ENCODE results near the gene PLK5. TPM values are rescaled to one million over a fixed set of nuclear protein-coding genes. Genes with fewer than 3 reads are reported as not detected.
"Not testable (repeated sequence)": the region's sequence is repeated elsewhere in the genome, so short reads cannot be mapped to it uniquely, and the experiment has no call there.

PLK5 gene
- total RNA-seq, 2 donors from 2014 or later: not detected

- Mint-ChIP-seq H3K36me3 (ENCODE audit: low read depth) (no peaks in the 10 kb centered on the region), H3K4me3 (no peak overlapping the region), H3K9me3 (no peaks in the 10 kb centered on the region), H3K27ac (no peak overlapping the region), H3K4me1 (peaks cover 6% of the 10 kb centered on the region), H3K27me3 (peaks cover 17% of the 10 kb centered on the region)
- ATAC-seq (replicated peaks): no peak
These were observed 1.0 kb upstream of the PLK5 start for GRCh38 chr19:1522838-1523237.

DNA sequence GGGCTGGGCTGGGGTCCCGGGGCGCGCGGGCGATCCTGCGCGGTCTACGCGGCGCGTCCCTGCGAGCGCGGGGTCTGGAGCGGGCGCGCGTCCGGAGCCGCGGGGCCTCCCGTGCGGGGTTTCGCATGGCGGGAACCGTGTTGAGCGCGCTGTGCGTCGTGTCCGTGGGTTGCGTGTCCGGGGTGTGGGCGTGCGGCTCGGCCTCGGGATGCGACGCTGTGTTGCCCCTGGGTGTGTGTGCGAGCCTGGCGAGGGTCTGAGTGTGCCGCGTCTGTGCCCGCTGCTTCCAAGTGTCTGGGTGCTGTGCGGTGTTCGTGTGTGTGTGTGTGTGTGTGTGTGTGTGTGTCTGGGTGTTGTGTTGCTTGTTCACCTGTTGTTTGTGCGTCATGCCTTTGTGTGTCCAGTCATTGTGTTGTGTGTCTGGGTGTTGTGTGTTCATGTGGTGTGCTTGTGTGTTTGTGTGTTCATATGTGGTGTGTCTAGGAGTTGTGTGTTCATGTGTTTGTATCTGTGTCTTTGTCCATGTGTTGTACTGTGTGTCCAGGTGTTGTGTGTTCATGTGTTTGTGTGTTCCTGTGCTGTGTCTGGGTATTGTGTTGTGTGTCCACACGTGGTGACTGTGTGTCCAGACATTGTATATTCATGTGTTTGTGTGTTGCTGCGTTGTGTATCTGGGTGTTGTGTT, 552 bp downstream of the PLK5 start:
- Mint-ChIP-seq H3K4me3 (no peak overlapping the region), H3K27ac (no peak overlapping the region), H3K9me3 (no peaks in the 10 kb centered on the region), H3K4me1 (peaks cover 6% of the 10 kb centered on the region), H3K27me3 (peaks cover 17% of the 10 kb centered on the region), H3K36me3 (ENCODE audit: low read depth) (no peaks in the 10 kb centered on the region)
- no peak for ATAC-seq (replicated peaks)

GRCh38 chr19:1524972-1525325, 1.1 kb downstream of the PLK5 start:
- Mint-ChIP-seq H3K27me3 (peaks cover 18% of the 10 kb centered on the region), H3K4me3 (no peak overlapping the region)
- no peak for ATAC-seq (replicated peaks)

DNA sequence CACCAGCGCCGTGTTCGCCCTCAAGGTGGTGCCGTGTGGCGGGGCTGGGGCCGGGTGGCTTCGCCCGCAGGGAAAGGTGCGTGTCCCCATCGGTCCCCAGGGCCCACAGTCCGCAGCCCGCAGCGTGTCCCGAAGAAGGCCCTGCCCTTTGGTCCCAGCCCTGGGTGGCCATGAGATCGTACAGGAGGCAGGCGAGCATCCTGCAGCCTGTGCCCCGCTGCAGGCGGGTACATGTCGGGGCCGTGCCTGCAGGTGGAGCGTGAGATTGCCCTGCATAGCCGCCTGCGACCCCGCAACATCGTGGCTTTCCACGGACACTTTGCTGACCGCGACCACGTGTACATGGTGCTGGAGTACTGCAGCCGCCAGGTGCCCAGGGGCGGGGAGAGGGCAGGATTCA, 1.5 kb downstream of the PLK5 start:
- Mint-ChIP-seq H3K27me3 (peaks cover 21% of the 10 kb centered on the region), H3K9me3 (no peaks in the 10 kb centered on the region), H3K36me3 (ENCODE audit: low read depth) (no peaks in the 10 kb centered on the region), H3K27ac (no peak overlapping the region), H3K4me1 (peaks cover 6% of the 10 kb centered on the region), H3K4me3 (no peak overlapping the region)
- no peak for ATAC-seq (replicated peaks)

More at GRCh38 chr19:1524972-1525325, 1.1 kb downstream of the PLK5 start:
- no peak overlapping the region for H3K27ac Mint-ChIP-seq
- no peaks in the 10 kb centered on the region for H3K36me3 Mint-ChIP-seq (ENCODE audit: low read depth)
- H3K9me3 Mint-ChIP-seq: no peaks in the 10 kb centered on the region
- peaks cover 6% of the 10 kb centered on the region for H3K4me1 Mint-ChIP-seq

DNA sequence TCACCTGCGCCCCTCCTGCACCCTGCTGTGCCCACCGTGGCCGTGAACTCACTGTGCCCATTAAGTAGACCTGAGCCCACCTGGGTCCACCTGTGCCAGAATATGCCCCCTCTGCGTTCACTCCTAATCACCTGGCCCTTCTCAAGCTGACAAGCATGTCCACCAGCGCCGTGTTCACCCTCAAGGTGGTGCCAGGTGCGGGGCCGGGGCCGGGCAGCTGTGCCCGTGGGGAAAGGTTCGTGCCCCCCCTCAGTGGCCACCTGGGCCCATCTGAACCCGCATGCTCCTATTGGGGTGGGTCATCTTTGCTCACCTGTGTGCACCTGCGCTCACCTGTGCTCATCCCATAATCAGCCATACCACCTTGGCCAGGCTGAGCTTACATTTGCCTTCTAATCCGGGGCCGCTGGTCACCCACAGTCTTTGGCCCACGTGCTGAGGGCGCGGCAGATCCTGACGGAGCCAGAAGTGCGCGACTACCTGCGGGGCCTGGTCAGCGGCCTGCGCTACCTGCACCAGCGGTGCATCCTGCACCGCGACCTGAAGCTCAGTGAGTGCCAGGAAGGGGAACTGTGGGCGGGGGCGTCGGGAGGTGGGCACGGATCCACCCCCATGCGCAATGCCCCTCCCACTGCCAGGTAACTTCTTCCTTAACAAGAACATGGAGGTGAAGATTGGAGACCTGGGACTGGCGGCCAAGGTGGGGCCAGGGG, 2.3 kb downstream of the PLK5 start:
- no peaks in the 10 kb centered on the region for H3K36me3 Mint-ChIP-seq (ENCODE audit: low read depth)
- H3K4me1 Mint-ChIP-seq: peaks cover 6% of the 10 kb centered on the region
- peaks cover 21% of the 10 kb centered on the region for H3K27me3 Mint-ChIP-seq
- no peaks in the 10 kb centered on the region for H3K9me3 Mint-ChIP-seq
- H3K27ac Mint-ChIP-seq: no peak overlapping the region
- H3K4me3 Mint-ChIP-seq: no peak overlapping the region
- no peak for ATAC-seq (replicated peaks)

DNA sequence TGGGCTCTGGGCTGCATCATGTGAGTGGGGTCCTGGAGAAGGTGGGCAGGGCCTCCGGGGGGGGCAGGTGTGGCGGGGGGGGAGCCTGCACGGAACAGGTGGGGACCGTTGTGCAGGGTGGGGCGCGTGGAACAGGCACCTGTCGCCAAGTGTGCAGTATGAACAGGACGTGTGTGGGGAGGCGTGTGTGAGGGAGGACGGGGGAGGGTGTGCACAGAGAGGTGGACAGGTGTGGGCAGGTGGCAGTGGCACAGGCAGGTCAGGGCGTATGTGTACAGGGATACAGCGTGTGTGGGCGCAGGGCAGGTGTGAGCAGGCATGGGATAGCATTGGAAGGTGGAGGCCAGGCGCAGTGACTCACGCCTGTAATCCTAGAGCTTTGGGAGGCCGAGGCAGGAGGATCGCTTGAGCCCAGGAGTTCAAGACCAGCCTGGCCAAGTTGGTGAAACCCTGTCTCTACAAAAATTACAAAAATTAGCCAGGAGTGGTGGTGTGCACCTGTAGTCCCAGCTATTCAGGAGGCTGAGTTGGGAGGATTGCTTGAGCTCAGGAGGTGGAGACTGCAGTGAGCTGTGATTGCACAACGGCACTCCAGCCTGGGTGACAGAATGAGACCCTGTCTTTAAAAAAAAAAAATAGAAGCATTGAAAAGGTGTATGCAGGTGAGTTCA, 3.2 kb downstream of the PLK5 start:
- H3K36me3 Mint-ChIP-seq (ENCODE audit: low read depth): no peaks in the 10 kb centered on the region
- H3K27me3 Mint-ChIP-seq: peaks cover 24% of the 10 kb centered on the region
- H3K27ac Mint-ChIP-seq: no peak overlapping the region
- no peak for ATAC-seq (replicated peaks)
- peaks cover 6% of the 10 kb centered on the region for H3K4me1 Mint-ChIP-seq
- no peak overlapping the region for H3K4me3 Mint-ChIP-seq
- H3K9me3 Mint-ChIP-seq: no peaks in the 10 kb centered on the region

DNA sequence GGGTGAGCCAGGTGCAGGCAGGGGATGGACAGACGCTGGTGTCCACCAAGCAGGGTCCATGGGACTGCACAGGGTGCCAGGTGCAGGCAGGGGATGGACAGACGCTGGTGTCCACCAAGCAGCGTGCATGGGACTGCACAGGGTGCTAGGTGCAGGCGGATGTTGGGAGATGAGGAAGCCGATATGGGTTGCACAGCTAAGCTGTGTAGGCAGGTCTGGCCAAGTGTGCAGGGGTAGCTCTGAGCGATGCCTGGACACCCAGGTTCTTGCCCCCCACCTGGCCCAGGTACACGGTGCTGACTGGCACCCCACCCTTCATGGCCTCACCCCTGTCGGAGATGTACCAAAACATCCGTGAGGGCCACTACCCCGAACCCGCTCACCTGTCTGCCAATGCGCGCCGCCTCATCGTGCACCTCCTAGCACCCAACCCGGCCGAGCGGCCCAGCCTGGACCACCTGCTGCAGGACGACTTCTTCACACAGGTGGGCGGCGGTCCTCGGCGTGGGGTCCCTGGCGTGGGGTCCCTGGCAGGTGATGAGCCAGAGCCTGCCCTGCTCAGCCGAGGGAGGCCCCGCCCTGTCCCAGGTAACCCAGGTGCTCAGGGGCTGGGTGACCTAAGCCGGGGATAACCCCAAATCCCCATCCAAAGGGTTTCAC, 3.9 kb downstream of the PLK5 start:
- Mint-ChIP-seq H3K4me3 (no peak overlapping the region), H3K4me1 (peaks cover 6% of the 10 kb centered on the region), H3K27me3 (peaks cover 24% of the 10 kb centered on the region), H3K9me3 (no peaks in the 10 kb centered on the region), H3K36me3 (ENCODE audit: low read depth) (no peaks in the 10 kb centered on the region), H3K27ac (no peak overlapping the region)
- no peak for ATAC-seq (replicated peaks)

DNA sequence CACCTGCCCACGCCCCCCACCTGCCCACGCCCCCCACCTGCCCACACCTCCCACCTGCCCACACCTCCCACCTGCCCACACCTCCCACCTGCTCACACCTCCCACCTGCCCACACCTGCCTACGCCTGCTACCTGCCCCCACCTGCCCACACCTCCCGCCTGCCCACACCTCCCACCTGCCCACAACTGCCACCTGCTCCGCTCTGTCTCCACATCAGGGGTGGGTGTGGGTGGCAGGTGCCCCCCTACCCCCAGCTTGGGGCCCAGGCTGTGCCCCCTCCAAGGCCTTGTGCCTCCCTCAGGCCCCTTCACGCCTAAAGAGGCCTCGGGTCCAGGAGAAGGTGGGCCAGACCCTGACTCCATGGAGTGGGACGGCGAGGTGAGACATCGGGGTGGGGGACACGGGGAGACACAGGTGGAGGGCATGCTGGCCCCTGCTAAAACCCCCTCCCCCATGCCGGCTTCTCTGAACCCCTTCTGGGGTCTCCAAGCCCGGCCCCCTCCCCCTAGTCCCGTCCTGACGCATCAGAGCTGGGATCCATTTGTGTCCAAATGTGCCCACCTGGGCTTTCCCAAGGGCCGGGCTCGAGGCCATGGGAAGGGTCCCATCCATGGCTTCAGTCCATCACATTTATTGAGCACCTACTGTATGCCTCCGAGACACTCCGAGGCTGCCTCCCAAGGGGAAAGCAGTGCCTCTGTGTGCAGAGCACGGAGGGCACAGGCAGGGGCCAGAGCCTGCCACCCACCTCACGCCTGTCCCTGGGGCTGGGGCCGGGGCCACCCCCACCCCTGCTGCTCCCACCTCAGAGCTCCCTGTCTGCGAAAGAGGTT, 4.9 kb downstream of the PLK5 start:
- Mint-ChIP-seq H3K27me3 (peaks cover 27% of the 10 kb centered on the region), H3K4me1 (peaks cover 6% of the 10 kb centered on the region), H3K4me3 (no peak overlapping the region), H3K9me3 (no peaks in the 10 kb centered on the region), H3K36me3 (ENCODE audit: low read depth) (no peaks in the 10 kb centered on the region), H3K27ac (no peak overlapping the region)
- no peak for ATAC-seq (replicated peaks)

- no peaks in the 10 kb centered on the region for H3K9me3 Mint-ChIP-seq
- H3K27me3 Mint-ChIP-seq: peaks cover 25% of the 10 kb centered on the region
These were observed 5.5 kb downstream of the PLK5 start for GRCh38 chr19:1529430-1529816.

GRCh38 chr19:1530856-1531255, 7.0 kb downstream of the PLK5 start:
- peaks cover 19% of the 10 kb centered on the region for H3K27me3 Mint-ChIP-seq
- ATAC-seq (replicated peaks); H3K36me3 Mint-ChIP-seq (ENCODE audit: low read depth); H3K9me3 Mint-ChIP-seq; H3K27ac Mint-ChIP-seq; H3K4me1 Mint-ChIP-seq; H3K4me3 Mint-ChIP-seq: not testable (repeated sequence)

More at GRCh38 chr19:1529430-1529816, 5.5 kb downstream of the PLK5 start:
- H3K4me3 Mint-ChIP-seq: no peak overlapping the region
- ATAC-seq (replicated peaks): no peak
- no peak overlapping the region for H3K27ac Mint-ChIP-seq
- H3K36me3 Mint-ChIP-seq (ENCODE audit: low read depth): no peaks in the 10 kb centered on the region
- H3K4me1 Mint-ChIP-seq: peaks cover 5% of the 10 kb centered on the region

DNA sequence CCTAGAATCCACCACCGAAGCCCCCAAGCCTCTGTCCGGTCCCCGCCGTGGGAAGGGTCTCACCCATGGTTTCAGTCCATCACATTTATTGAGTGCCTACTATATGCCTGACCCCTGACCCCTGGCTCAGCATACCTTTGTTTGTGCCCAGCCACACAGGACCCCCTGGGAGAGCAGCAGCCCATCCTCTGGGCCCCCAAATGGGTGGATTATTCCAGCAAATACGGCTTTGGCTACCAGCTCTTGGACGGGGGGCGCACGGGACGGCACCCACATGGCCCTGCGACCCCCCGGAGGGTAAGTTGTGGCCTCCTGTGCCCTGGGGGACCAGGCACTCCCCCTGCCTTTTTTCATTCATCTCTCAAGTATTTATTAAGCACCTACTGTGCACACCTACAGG, 7.7 kb downstream of the PLK5 start:
- no peaks in the 10 kb centered on the region for H3K4me1 Mint-ChIP-seq
- H3K27me3 Mint-ChIP-seq: peaks cover 13% of the 10 kb centered on the region
- no peaks in the 10 kb centered on the region for H3K36me3 Mint-ChIP-seq (ENCODE audit: low read depth)
- H3K9me3 Mint-ChIP-seq: no peaks in the 10 kb centered on the region
- no peak for ATAC-seq (replicated peaks)
- no peak overlapping the region for H3K4me3 Mint-ChIP-seq
- no peak overlapping the region for H3K27ac Mint-ChIP-seq

- no peak for ATAC-seq (replicated peaks)
- no peak overlapping the region for H3K27ac Mint-ChIP-seq
- H3K27me3 Mint-ChIP-seq: peaks cover 13% of the 10 kb centered on the region
- H3K4me1 Mint-ChIP-seq: no peaks in the 10 kb centered on the region
- H3K4me3 Mint-ChIP-seq: no peak overlapping the region
- H3K36me3 Mint-ChIP-seq (ENCODE audit: low read depth): no peaks in the 10 kb centered on the region
- no peaks in the 10 kb centered on the region for H3K9me3 Mint-ChIP-seq
These were observed 8.1 kb downstream of the PLK5 start for GRCh38 chr19:1532003-1532402.

- Mint-ChIP-seq H3K4me3 (no peak overlapping the region), H3K27me3 (peaks cover 13% of the 10 kb centered on the region), H3K27ac (no peak overlapping the region), H3K4me1 (no peaks in the 10 kb centered on the region), H3K9me3 (no peaks in the 10 kb centered on the region), H3K36me3 (ENCODE audit: low read depth) (no peaks in the 10 kb centered on the region)
- no peak for ATAC-seq (replicated peaks)
These were observed 9.8 kb downstream of the PLK5 start for GRCh38 chr19:1533510-1534150.

DNA sequence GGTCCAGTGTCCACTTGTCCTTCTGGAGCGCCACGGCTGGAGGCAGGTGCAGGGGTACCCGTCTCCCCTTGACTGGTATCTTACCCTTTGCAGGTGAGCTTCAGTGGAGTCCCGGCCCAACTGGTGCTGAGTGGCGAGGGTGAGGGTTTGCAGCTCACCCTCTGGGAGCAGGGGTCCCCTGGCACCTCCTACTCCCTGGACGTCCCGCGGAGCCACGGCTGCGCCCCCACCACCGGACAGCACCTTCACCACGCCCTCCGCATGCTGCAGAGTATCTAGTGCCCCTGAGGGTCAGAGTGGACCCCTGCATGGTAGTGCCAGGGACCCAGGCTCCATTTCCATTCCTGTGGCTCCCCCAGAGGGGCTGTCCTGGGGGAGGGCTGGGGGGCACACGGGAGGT, 11.1 kb downstream of the PLK5 start:
- ATAC-seq (replicated peaks): no peak
- Mint-ChIP-seq H3K27ac (no peak overlapping the region), H3K36me3 (ENCODE audit: low read depth) (no peaks in the 10 kb centered on the region), H3K27me3 (peaks cover 12% of the 10 kb centered on the region), H3K9me3 (no peaks in the 10 kb centered on the region), H3K4me1 (no peaks in the 10 kb centered on the region), H3K4me3 (no peak overlapping the region)

Measured in activated T-helper 17 cell treated with anti-CD3 and anti-CD28 coated beads, Interleukin-2, amount 50 U/mL, for 72 hours (primary cell).